HepG2 (cell line): ENCODE measurements around the gene NOTUM. TPM values are rescaled to one million over a fixed set of nuclear protein-coding genes. Genes with fewer than 3 reads are reported as not detected.

Experiments
- ISX ChIP-seq: sonication (generic); formaldehyde crosslinking; conservative IDR thresholded peaks from 2 replicates; pipeline ENCODE4 v1.5.0; 2020; ENCODE audit warnings: missing genetic modification reagents
- KLF16 ChIP-seq, 2 experiments: sonication (generic) in 1 of 2; formaldehyde crosslinking in 1 of 2; IDR thresholded peaks; 2 replicates each; pipeline versions ENCODE4 v1.6.1 to v1.8.0; 2016 to 2023; ENCODE audit warnings: missing genetic modification reagents in 2 of 2, missing compliant biosample characterization in 1 of 2
- MED1 ChIP-seq: sonication (generic); formaldehyde crosslinking; IDR thresholded peaks from 2 replicates; pipeline ENCODE4 v1.4.0; 2020; ENCODE audit warnings: missing genetic modification reagents
- NR1H2 ChIP-seq: sonication (generic); formaldehyde crosslinking; IDR thresholded peaks from 2 replicates; pipeline ENCODE4 v1.8.1; 2022; ENCODE audit warnings: low read depth, missing genetic modification reagents, borderline replicate concordance
- REL ChIP-seq: sonication (generic); formaldehyde crosslinking; conservative IDR thresholded peaks from 2 replicates; pipeline ENCODE4 v1.8.0; 2022; ENCODE audit warnings: mild to moderate bottlenecking, missing genetic modification reagents, moderate library complexity
- SRF ChIP-seq: IDR thresholded peaks from 2 replicates; pipeline ENCODE4 v1.6.1; 2011; ENCODE audit warnings: mild to moderate bottlenecking, low read depth, low read length, moderate library complexity
- TBL1XR1 ChIP-seq: fragments of 150-350 bp; IDR thresholded peaks from 2 replicates; pipeline ENCODE4 v1.6.1; 2014; ENCODE audit warnings: borderline replicate concordance, low read length; ENCODE audit not compliant: partially characterized antibody
- XRCC5 ChIP-seq: fragments of 200-400 bp; formaldehyde crosslinking; optimal IDR thresholded peaks from 2 replicates; pipeline ENCODE3; 2017; ENCODE audit warnings: mild to moderate bottlenecking, low read length
- ZFP41 ChIP-seq: sonication (generic); formaldehyde crosslinking; IDR thresholded peaks from 2 replicates; pipeline ENCODE4 v1.4.0; 2020; ENCODE audit warnings: mild to moderate bottlenecking, missing genetic modification reagents, borderline replicate concordance
- ZNF839 ChIP-seq: sonication (generic); formaldehyde crosslinking; IDR thresholded peaks from 2 replicates; pipeline ENCODE4 v1.4.0; 2020; ENCODE audit warnings: missing genetic modification reagents, mild to moderate bottlenecking, borderline replicate concordance
- polyA plus RNA-seq, 8 experiments: library from polyadenylated mRNA; depleted of rRNA in 3 of 8; stranded (reverse) in 7 of 8; unstranded in 1 of 8; fragments of >200 nt; fragmentation: Illumina TruSeq in 4 of 8; extraction: Trizol in 4 of 8; gene quantifications; 2 replicates each; pipeline versions ENCODE4 v1.2.1 to v1.2.3, GENCODE V29; 2011 to 2016; ENCODE audit warnings: low read depth in 4 of 8, missing spikeins in 1 of 8, mixed read lengths in 1 of 8; ENCODE audit not compliant: insufficient read depth in 1 of 8
- total RNA-seq, 5 experiments: library from RNA; depleted of rRNA; stranded (reverse); fragments of >200 nt; fragmentation: Illumina TruSeq; extraction: Trizol; gene quantifications; 2 replicates each; pipeline ENCODE4 v1.2.3, GENCODE V29; 2016; ENCODE audit warnings: low read depth in 1 of 5
- TF ChIP-seq, protein P1 (sequence below): conservative IDR thresholded peaks from 2 replicates; pipeline ENCODE4 v1.6.1; 2018; ENCODE audit warnings: missing genetic modification reagents
- TF ChIP-seq, protein P2 (sequence below): sonication (generic); formaldehyde crosslinking; IDR thresholded peaks from 2 replicates; pipeline ENCODE4 v1.8.0; 2022; ENCODE audit warnings: missing genetic modification reagents, low read depth, mild to moderate bottlenecking, borderline replicate concordance
- TF ChIP-seq, protein P3 (sequence below): sonication (generic); formaldehyde crosslinking; IDR thresholded peaks from 2 replicates; pipeline ENCODE4 v1.5.1; 2020; ENCODE audit warnings: missing genetic modification reagents, mild to moderate bottlenecking, borderline replicate concordance
- TF ChIP-seq, protein P4 (sequence below): sonication (generic); formaldehyde crosslinking; conservative IDR thresholded peaks from 2 replicates; pipeline ENCODE4 v1.4.0; 2020; ENCODE audit warnings: missing genetic modification reagents
- TF ChIP-seq, protein P5 (sequence below): sonication (generic); formaldehyde crosslinking; IDR thresholded peaks from 2 replicates; pipeline ENCODE4 v1.5.0; 2020; ENCODE audit warnings: missing genetic modification reagents, mild to moderate bottlenecking, borderline replicate concordance
- TF ChIP-seq, protein P6 (sequence below): sonication (generic); formaldehyde crosslinking; IDR thresholded peaks from 2 replicates; pipeline ENCODE4 v1.9.0; 2022; ENCODE audit warnings: missing genetic modification reagents, mild to moderate bottlenecking, borderline replicate concordance
- TF ChIP-seq, protein P7 (sequence below): sonication (generic); formaldehyde crosslinking; IDR thresholded peaks from 2 replicates; pipeline ENCODE4 v1.5.1; 2020; ENCODE audit warnings: mild to moderate bottlenecking, missing genetic modification reagents, moderate library complexity

NOTUM gene
- total and polyA plus RNA-seq, 2 of the 13 experiments (the other 11 are each of a cell fraction or from before 2014, with no cell fraction given): 150 to 160 TPM

DNA sequence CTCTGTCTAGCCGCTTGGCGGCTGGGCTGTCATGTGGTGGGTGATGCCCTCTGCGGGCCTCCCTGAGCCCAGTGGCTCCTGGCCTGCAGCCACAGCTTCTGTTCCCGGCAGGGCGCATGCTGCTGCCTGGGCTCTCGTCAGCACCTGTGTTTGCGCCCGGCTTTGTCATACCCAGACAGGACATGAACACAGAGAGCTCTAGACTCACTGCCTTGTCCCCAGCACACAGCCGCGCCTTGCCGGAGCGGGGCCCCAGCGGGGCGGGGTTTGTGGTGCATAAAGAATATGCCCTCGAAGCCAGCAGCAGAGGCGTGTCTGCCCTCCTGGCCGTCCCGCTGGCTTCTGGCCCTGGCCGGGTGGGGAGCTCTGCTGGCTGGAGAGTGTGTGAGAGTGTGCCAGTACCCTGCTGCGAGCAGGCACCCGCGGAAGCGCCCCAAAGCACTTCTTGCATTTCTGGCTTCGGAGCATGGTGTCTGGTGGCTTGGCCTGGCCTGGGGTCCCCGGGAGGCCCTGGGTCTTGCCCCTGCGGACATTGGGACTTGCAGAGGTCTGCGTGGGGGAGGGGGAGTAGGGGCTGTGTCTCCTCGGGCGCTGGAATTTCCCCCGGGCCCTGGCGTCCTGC, 30.8 kb upstream of the NOTUM start (continued):
- TF ChIP-seq XRCC5 (peak; percentile 82), MED1 (CRISPR knock-in tag) (peak; percentile 90), ZNF839 (peak; percentile 90; the same call in 1 of the 2 replicates), REL (CRISPR knock-in tag) (peak; percentile 58), ISX (peak; percentile 80; the same call in 1 of the 2 replicates), KLF16 (CRISPR knock-in tag; IDR thresholded peaks at IDR 0.05) (peak in 1 of 2 experiments; percentile 86; a peak in 1 of 4 replicates), ZFP41 (CRISPR knock-in tag) (peak; percentile 49; the same call in 1 of the 2 replicates), SRF (no peak), NR1H2 (CRISPR knock-in tag) (peak; percentile 90), TBL1XR1 (no peak)
- TF ChIP-seq, protein P1, sequence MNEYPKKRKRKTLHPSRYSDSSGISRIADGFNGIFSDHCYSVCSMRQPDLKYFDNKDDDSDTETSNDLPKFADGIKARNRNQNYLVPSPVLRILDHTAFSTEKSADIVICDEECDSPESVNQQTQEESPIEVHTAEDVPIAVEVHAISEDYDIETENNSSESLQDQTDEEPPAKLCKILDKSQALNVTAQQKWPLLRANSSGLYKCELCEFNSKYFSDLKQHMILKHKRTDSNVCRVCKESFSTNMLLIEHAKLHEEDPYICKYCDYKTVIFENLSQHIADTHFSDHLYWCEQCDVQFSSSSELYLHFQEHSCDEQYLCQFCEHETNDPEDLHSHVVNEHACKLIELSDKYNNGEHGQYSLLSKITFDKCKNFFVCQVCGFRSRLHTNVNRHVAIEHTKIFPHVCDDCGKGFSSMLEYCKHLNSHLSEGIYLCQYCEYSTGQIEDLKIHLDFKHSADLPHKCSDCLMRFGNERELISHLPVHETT (CRISPR knock-in tag): no peak; the same call in none of the 2 replicates
- TF ChIP-seq, protein P2, sequence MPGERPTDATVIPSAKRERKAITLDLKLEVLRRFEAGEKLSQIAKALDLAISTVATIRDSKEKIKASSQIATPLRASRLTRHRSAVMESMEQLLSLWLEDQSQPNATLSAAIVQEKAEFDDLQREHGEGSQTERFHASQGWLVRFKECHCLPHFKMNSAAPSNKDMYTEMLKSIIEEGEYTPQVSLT (CRISPR knock-in tag): no peak
- TF ChIP-seq, protein P3, sequence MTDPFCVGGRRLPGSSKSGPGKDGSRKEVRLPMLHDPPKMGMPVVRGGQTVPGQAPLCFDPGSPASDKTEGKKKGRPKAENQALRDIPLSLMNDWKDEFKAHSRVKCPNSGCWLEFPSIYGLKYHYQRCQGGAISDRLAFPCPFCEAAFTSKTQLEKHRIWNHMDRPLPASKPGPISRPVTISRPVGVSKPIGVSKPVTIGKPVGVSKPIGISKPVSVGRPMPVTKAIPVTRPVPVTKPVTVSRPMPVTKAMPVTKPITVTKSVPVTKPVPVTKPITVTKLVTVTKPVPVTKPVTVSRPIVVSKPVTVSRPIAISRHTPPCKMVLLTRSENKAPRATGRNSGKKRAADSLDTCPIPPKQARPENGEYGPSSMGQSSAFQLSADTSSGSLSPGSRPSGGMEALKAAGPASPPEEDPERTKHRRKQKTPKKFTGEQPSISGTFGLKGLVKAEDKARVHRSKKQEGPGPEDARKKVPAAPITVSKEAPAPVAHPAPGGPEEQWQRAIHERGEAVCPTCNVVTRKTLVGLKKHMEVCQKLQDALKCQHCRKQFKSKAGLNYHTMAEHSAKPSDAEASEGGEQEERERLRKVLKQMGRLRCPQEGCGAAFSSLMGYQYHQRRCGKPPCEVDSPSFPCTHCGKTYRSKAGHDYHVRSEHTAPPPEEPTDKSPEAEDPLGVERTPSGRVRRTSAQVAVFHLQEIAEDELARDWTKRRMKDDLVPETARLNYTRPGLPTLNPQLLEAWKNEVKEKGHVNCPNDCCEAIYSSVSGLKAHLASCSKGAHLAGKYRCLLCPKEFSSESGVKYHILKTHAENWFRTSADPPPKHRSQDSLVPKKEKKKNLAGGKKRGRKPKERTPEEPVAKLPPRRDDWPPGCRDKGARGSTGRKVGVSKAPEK (CRISPR knock-in tag): no peak; the same call in 1 of the 2 replicates
- TF ChIP-seq, protein P4, sequence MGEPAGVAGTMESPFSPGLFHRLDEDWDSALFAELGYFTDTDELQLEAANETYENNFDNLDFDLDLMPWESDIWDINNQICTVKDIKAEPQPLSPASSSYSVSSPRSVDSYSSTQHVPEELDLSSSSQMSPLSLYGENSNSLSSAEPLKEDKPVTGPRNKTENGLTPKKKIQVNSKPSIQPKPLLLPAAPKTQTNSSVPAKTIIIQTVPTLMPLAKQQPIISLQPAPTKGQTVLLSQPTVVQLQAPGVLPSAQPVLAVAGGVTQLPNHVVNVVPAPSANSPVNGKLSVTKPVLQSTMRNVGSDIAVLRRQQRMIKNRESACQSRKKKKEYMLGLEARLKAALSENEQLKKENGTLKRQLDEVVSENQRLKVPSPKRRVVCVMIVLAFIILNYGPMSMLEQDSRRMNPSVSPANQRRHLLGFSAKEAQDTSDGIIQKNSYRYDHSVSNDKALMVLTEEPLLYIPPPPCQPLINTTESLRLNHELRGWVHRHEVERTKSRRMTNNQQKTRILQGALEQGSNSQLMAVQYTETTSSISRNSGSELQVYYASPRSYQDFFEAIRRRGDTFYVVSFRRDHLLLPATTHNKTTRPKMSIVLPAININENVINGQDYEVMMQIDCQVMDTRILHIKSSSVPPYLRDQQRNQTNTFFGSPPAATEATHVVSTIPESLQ (CRISPR knock-in tag): no peak
- TF ChIP-seq, protein P5, sequence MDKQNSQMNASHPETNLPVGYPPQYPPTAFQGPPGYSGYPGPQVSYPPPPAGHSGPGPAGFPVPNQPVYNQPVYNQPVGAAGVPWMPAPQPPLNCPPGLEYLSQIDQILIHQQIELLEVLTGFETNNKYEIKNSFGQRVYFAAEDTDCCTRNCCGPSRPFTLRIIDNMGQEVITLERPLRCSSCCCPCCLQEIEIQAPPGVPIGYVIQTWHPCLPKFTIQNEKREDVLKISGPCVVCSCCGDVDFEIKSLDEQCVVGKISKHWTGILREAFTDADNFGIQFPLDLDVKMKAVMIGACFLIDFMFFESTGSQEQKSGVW (CRISPR knock-in tag): peak; percentile 7; the same call in 1 of the 2 replicates
- TF ChIP-seq, protein P6, sequence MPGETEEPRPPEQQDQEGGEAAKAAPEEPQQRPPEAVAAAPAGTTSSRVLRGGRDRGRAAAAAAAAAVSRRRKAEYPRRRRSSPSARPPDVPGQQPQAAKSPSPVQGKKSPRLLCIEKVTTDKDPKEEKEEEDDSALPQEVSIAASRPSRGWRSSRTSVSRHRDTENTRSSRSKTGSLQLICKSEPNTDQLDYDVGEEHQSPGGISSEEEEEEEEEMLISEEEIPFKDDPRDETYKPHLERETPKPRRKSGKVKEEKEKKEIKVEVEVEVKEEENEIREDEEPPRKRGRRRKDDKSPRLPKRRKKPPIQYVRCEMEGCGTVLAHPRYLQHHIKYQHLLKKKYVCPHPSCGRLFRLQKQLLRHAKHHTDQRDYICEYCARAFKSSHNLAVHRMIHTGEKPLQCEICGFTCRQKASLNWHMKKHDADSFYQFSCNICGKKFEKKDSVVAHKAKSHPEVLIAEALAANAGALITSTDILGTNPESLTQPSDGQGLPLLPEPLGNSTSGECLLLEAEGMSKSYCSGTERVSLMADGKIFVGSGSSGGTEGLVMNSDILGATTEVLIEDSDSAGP: peak; percentile 93
- TF ChIP-seq, protein P7, sequence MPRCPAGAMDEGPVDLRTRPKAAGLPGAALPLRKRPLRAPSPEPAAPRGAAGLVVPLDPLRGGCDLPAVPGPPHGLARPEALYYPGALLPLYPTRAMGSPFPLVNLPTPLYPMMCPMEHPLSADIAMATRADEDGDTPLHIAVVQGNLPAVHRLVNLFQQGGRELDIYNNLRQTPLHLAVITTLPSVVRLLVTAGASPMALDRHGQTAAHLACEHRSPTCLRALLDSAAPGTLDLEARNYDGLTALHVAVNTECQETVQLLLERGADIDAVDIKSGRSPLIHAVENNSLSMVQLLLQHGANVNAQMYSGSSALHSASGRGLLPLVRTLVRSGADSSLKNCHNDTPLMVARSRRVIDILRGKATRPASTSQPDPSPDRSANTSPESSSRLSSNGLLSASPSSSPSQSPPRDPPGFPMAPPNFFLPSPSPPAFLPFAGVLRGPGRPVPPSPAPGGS (CRISPR knock-in tag): peak; percentile 74; the same call in 1 of the 2 replicates
